Measurements from ENCODE around the gene INAVA.

GRCh38 chr1:200905411-200906052 is 10.8 kb downstream of the INAVA start:
- TF ChIP-seq CTCF (IDR thresholded peaks at IDR 0.05; ENCODE audit: low read length) (no peak), EZH2phosphoT487 (IDR thresholded peaks at IDR 0.05; ENCODE audit: low read length) (no peak)

All from MM.1S (cell line).